HK-2 (cell line): ENCODE results near the gene B4GALNT3.
"Not testable (repeated sequence)": the region's sequence is repeated elsewhere in the genome, so short reads cannot be mapped to it uniquely, and the experiment has no call there.

Source experiments
- DNase-seq: peaks from one replicate; pipeline ENCODE4 v3.0.0-alpha.2; 2018; ENCODE audit not compliant: unreplicated experiment

The B4GALNT3 gene

DNA sequence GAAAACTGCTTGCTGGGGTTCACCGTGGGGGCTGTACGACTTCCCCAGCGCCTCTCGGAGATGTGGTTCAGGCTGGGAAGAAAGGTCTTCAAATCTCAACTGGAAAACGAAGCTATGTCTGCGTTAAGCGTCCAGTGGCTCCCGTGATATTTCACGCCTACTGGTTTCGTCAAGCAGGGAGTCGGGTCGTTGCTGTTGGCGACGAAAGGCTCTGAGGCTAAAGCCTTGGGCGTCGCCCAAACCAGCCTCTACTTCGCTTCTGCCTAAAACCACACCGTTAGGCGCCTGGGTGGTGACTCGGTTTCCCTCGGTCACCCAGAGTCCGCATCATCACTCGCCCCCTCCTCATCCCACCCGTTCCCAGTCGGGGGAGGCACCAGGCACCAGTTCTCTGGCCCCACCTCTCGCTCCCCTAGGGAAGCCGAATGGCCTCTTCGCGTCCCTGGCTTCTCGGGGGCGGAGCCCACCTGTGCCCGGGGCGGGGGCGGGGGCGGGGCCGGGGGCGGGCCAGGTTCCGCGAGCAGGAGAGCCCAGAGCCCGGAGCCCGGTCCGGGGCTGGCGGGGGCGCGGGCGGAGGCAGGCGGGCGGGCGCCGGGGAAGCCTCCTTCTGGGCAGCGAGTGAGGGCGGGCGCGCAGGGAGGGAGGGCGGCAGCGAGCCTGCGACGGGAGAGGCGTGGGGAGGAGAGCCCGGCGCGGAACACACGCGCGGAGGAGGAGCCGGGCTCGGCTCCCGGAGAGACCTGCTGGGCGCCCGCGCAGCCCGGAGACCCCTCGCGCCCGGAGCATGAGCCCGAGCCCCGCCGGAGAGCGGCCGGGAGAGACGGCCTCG is at the start of gene B4GALNT3:
TSS of gene B4GALNT3 (plus strand) at position 510 of the 829 bp plus-strand sequence. CDS start 438 bp downstream, outside the sequence.
- DNase-seq: peak; percentile 66

DNA sequence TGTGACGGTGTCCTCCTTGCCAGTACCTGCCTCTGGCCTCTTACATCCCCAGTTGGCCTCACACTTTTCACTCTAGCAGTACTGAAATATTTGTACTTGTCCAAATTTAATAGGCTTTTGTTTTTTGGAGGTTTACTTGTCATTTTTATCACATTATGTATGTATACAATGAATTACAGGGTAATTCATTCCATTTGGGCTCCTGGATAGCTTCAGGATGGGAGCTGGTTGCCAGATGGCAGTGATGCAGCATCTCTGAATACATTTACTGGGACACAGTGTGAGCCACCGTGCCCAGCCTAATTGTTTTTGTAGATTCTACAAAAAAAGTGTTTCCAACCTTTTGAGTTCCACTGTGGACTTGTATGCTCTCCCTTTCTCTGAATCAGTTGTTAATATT is 44.9 kb upstream of the B4GALNT3 start:
- DNase-seq: no peak

DNA sequence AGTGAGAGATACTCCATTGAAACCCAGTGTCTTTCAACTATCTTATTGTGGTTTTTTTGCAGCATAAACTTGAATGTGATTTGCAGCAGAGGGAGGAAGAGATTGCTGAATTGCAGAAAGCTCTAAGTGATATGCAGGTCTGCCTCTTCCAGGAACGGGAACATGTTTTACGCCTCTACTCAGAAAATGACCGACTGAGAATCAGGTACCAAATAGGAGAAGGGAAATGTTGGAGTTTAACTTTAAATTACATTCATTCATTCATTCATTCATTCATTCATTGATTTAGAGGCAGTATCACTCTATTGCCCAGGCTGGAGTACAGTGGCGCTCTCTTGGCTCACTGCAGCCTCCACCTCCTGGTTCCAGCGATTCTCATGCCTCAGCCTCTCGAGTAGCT is 41.3 kb upstream of the B4GALNT3 start:
- no peak for DNase-seq

DNA sequence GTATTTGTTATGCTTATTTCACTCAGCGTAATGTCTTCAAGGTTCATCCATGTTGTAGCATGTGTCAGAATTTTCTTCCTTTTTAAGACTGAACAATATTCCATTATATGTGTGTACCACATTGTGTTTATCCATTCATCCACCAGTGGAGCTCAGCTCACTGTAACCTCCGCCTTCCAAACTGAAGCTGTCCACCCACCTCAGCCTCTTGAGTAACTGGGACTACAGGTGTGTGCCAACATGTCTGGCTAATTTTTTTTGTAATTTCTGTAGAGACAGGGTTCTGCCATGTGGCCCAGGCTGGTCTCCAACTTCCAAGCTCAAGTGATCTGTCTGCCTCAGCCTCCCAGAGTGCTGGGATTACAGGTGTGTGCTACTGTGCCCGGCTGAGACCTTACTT is 37.2 kb upstream of the B4GALNT3 start:
- no peak for DNase-seq

DNA sequence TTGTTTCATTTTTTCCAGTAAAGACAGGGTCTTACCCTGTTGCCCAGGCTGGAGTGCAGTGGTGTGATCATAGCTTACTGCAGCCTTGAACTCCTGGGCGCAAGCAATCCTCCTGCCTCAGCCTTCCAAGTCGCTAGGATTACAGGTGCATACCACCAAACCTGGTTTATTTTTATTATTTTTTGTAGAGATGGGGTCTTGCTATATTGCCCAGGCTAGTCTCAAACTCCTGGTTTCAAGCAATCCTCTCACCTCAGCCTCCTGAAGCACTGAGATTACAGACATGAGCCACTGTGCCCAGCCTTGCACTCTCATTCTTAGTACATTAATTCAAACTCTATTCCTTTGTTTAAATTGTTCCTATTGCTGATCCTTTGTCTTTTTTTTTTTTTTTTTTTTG is 24.0 kb upstream of the B4GALNT3 start:
- DNase-seq: not testable (repeated sequence)

DNA sequence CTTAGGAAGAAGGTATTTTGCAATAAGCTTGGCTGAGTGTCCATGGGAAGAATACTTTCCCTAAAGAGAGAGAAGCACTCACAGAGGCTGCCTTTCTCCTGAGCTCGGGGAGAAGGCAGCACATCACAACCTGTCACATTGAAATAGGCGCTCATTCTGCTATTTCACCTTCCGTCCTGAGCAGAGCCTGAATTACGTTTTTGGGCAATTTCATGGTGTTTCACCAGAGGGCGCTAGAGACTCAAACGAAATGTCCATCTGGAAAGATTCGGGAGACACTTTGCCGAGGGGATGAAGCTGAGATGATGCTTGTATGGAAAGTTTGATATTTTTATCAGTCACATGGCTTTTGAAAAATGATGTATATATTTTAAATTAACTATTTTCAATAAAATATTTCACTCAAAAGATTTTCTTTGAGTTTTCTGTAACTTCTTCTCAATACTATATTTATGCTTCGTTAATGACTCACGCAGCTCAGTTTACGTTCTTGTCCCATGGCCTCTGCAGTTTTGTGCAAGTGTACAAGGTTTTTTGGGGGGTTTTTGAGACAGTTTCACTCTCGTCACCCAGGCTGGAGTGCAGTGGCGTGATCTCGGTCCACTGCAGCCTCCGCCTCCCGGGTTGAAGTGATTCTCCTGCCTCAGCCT is 17.4 kb upstream of the B4GALNT3 start:
- peak; percentile 53 for DNase-seq

DNA sequence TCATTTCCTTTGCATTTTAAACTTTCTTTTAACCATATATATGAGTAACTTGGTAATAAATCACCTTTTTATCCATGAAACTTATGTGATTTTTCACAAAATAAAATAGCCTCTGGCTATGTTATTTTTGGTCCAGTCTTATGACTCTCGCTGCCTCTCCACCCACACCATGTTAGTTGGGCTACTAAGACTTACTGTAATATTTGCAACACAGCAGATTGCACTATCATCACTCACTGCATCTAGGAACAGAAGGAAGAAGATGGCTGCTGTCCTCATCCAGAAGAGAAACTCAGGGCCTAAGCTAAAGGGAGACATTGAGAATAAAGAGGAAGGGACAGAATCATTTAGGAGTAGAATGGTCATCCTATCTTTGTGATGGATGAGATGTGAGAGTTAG is 12.6 kb upstream of the B4GALNT3 start:
- no peak for DNase-seq

DNA sequence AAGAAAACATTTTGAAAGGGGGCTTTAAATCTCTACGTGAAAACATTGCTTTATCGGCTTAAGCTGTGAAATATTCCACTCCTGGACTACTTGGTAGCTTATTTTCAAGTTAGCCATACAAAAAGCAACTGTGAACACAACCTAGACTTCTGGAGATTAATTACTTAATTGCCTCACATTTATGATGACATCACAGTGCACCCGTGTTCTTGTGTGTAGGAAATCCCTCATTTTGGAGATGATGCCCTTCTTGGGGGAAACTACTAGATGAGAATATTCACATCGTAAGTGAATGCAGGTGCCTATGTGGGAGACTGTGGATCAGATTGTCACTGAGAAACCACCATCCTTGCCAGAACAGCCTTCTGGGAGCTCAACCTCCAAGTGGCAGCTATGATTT is 10.5 kb upstream of the B4GALNT3 start:
- no peak for DNase-seq

DNA sequence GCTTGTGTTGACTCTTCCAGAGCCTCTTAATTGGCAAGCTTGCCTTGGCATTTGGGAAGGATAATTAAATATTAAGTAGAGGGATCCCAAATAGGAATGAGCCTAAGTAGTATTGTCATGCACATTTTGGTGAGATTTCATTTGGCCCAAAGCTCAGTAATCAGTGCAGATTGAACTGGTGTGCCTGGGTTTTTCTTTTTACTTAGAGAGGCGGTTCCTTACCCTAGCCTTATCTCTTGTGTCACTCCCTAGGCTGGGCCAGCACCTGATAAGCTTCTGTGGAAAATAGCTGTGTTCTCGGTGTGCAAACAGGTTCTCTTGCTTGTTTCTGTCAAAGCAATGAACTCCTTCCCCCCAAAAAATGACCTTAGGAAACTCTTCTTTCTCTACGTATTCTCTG is 9.3 kb upstream of the B4GALNT3 start:
- DNase-seq: no peak

DNA sequence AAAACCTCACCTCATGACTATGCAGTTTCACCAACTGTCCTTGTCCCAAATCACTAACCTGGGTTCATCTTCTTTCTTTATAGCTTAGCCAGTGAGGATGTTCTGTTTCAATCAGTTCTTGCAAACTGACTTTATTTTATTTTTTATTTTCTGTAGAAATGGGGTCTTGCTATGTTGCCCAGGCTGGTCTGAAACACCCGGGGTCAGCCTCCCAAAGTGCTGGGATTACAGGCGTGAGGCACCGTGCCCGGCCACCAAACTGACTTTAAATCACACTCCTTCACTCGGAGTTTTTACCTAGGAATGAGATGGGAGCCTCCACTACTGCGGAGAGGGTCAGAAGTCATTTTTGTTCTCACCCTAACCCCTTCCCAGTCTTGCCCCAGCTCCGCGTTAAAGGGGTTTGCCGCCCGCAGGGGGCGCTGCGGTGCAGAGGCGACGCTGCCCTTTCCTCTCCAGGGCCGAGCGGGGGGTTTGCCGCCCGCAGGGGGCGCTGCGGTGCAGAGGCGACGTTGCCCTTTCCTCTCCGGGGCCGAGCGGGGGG is 7.0 kb upstream of the B4GALNT3 start:
- no peak for DNase-seq

DNA sequence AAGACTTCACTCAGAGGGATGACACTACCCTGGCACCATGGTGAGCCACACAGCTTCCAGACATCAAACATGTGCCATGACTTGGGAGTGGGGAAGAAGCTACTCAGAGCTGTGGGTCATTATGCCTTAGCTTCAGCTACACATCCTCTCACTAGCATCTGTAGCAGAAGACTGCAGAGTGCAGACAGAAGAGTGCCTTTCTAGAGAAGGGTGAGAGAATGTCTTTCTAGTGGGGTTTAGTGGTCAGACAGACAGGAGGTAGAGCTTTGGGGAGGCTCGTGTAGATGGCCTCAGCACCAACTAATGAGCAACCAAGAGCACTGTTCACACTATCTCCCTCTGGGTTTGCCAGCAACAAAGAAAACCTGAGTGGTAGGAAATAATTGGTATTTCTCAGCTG is 4.9 kb upstream of the B4GALNT3 start:
- no peak for DNase-seq

DNA sequence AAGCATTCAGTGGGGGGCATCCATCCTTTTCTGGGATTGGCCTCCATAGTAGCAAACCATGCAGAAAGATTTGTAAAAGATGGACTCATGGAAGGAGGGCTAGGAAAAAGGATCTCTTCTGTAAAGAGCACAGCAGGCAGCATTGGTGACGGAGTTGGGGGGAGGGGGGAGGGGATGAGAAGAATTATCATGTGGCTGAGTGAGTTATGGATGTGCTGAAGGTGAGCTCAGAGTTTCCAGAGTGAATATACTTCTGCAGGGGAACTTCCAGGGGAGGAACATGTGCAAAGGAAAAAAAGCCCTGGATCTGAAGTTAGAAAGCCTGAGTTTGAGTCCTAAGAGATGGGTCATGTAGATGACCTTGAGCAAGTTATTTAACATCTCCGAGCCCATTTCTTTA is 3.9 kb upstream of the B4GALNT3 start:
- DNase-seq: no peak

DNA sequence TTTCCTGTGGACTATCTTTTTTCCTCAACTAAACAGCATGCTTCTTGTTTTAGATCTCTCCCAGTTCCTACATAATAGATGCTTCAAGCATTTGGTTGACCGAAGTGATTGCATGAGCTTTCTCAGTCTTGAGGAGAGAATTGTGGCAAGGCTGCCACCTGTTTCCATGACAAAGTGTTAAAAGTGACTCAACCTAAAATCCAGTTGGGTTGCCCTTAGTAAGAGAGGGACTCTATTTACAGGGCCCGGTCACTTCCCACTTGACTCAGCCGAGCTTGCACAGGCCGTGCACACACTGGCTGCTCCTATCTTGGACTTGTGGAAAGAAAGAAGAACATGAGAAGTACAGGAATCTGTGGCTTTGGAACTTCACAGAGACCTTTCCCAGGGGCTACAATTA is 2.1 kb upstream of the B4GALNT3 start:
- no peak for DNase-seq

DNA sequence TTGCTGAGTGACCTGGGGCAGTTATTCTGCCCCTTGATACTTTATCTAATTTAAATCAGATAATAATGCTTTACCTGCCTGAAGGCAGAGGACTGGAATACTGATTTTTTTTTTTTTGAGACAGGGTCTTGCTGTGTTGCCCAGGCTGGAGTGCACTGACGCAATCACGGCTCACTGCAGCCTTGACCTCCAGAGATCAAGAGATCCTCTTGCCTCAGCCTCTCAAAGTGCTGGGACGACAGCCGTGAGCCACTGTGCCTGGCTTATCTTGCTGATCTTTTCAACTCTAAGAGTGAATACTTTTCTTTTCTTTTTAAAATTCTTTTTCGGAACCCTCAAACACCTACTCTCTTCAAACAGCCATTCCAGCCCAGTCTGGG is 699 bp upstream of the B4GALNT3 start:
- no peak for DNase-seq

DNA sequence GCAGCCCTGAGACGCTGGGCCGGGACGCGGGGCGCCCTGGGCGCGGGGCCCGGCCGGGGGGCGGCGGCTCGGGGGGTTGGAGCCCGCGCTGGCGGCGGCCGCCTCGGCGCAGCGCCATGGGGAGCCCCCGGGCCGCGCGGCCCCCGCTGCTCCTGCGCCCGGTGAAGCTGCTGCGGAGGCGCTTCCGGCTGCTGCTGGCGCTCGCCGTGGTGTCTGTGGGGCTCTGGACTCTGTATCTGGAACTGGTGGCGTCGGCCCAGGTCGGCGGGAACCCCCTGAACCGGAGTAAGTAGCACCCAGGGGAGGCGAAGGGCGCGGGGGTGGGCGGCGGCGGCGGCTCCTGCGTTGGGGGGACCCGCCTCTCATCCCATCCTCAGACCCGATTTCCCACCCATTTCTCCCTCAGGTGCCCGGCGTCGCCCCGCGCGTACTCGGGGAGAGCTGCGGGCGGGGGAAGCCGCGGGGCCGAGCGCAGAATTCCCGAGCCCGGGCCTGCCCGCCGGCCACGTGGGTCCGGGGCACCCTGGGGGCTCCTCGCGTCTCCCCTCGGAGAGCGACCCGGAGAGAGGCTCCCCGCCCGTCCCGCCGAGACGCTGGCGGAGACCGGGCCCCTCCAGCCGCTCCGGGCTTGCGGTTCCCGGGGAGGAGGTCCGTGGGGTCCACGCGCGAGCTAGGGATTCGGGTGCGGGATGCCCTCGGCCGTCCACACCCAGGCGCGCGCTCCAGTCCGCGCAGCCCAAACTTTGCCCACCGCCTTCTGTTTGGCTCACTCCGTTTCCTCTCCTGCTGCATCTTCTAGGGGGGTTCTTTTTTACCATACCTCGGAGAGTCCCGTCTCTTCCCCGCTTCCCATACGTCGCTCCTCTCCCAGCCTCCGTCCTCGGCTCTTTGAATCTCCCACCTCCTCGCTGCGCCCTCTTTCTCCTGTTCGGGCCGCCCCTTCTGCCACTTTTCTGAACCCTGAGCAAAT is 807 bp downstream of the B4GALNT3 start:
- DNase-seq: peak; percentile 35

DNA sequence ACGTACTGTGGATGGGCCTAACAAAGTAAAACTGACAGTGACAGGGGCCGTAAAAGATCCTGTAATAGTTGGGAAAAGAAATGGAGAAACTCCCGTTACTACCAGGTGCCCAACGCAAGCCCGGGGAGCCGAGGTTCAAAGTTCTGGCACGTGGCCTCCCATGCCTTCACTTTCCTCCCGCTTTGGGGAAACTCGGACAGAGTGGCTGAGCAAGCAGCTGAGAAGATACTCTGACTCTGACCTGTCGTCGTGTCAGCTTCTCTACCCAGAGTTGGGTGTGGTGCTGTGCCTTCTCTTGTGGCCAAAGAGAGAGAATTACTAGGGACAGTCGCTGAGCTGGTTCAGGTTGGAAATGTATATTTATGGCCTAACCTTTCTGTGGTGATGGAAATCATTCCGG is 1.7 kb downstream of the B4GALNT3 start:
- DNase-seq: no peak

DNA sequence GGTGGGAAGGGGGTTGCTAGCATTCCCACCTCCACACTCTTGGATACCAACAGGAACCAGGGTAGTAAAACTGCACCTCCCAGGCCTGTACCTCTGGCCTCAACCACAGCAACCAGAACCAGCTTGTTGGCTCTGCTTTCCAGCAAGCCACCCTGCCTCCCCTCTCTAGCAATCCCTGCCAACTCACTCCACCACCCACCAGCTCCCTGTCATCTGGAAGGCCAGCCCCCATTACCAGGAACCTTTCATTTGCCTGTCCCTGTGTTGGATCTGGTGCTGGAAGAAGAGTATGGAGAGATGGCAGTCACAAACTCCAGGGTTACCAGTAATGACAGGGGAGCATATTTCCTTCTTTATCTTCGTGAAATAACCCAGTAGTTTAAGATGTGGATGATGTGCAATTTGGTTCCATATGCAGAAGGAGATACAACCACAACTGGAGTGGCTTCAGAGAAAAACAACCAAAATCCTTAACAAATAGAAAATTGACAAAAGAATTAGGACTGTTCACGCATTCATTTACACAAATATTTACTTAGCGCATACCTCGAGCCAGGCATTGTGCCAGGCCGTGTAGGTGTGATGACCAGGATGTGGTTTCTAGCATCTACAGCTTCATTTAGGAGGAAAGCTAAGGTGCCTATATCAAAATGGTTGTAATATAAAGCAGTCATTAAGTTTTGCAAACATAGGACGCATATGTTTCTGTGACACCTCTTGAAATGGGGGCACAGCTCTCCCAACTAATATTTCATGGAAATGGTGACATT is 3.4 kb downstream of the B4GALNT3 start:
- DNase-seq: no peak

DNA sequence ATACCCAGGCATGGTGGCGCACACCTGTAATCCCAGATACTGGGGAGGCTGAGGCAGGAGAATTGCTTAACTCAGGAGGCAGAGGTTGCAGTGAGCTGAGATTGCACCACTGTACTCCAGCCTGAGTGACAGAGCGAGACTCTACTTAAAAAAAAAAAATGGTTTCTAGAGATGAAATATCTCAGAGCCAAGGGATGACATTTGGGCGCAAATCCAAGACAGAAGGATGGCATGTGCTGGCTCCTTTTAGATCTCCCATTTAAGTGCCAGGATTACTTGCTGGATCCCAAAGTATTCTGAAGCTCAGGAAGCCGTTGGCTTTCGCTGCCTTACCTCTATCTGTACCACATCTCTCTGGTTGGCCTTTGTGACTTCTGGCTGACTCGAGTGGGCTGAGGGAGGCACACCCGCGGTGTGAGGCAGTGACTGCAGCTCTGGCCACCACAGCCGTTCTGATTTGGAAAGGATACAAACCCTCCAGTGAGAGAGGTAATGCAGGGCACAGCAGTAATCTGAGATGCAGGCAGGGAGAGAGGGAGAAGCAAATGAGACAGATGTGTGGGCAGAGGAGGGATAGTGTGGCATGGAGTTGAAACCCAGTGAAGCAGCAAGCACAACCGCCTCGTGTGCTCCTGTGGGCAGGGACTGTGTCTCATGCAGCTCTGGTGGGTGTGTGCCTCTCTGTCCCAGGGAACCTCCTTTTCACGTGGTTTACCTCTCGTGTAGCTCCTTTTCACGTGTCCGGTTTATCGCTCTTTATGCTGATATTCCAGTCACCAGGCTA is 4.9 kb downstream of the B4GALNT3 start:
- no peak for DNase-seq

DNA sequence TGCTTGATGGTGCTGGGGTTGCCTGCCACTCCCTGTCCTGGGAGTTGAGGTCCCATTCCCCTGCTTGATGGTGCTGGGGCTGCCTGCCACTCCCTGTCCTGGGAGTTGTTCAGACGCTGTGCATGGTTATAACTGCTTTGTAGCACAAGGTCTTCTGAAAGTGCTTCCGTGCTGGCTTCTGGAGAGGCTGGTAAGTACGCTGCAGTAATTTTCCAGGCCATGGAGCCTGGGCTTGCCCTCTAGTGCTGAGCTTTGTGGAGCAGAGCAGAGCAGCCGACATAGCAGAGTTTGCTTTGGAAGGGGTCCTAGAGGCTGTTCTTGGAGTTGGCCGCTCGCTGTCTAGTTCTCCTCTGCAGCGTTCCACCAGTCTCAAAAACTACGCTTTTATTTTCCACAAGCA is 6.3 kb downstream of the B4GALNT3 start:
- DNase-seq: no peak

DNA sequence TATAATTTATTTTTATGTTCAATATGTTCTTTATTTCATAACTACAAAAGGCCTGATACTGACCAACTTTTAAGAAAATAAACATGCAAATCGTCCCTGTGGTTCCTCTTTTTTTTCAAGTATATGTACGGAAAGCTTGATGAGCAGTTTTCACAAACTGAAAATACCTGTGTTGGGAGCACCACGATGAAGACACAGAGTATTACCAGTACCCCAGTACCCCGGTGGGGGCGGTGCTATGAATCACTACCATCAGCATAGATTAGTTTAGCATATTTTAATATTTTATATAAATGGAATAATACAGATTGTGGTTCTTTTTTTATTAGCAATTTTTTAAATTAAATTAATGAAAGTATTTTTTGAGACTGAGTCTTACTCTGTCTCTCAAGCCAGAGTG is 7.0 kb downstream of the B4GALNT3 start:
- no peak for DNase-seq
